A549 (cell line): Measurements from ENCODE around the gene CHST11. TPM values are rescaled to one million over a fixed set of nuclear protein-coding genes. Genes with fewer than 3 reads are reported as not detected.

Source experiments
- ATAC-seq, 2 experiments: fragments of 200-7000 bp in 1 of 2; fragments of >200 bp in 1 of 2; cut with Nextera tagmentation in 1 of 2; cut with Tn5 transposase in 1 of 2; 3 replicates each; pipeline versions ENCODE4 v1.8.0 to v1.9.1; 2018 to 2020; ENCODE audit warnings: mild to moderate bottlenecking in 1 of 2, moderate library complexity in 1 of 2
- CTCF ChIA-PET: fragments of 300-600 bp; sonication (Branson Sonifier 250); formaldehyde crosslinking; extraction: SDS; loops from one replicate; lab custom pipeline; 2021; ENCODE audit warnings: antibody characterized with exemption, inconsistent platforms; lab: Yijun Ruan, JAX
- POLR2A ChIA-PET: fragments of 350-600 bp; formaldehyde crosslinking; extraction: SDS; loops from one replicate; lab custom pipeline; 2021; ENCODE audit warnings: antibody characterized with exemption, inconsistent platforms; lab: Yijun Ruan, JAX
- DNase-seq, 2 experiments: peaks; one replicate each; pipeline versions ENCODE4 v3.0.0 to v3.0.0-alpha.2; 2011 to 2016; ENCODE audit warnings: low read depth in 1 of 2, low spot score in 1 of 2
- FAIRE-seq: peaks from 2 replicates; lab custom pipeline; 2011; peaks lifted over from hg19 to GRCh38; lab: Jason Lieb, UNC
- H3K27ac ChIP-seq, 2 experiments: fragments of >200 bp; sonication (Bioruptor Twin); formaldehyde crosslinking; 3 replicates each; pipeline ENCODE4 v1.5.1; 2016 to 2017
- H3K4me1 ChIP-seq: fragments of >200 bp; sonication (Bioruptor Twin); formaldehyde crosslinking; 3 replicates; pipeline ENCODE4 v1.6.1; 2016
- H3K4me2 ChIP-seq: fragments of >200 bp; sonication (Bioruptor Twin); formaldehyde crosslinking; 3 replicates; pipeline ENCODE4 v1.6.1; 2016
- H3K4me3 ChIP-seq: fragments of >200 bp; sonication (Bioruptor Twin); formaldehyde crosslinking; 3 replicates; pipeline ENCODE4 v1.5.1; 2016
- H3K9me3 ChIP-seq: fragments of >200 bp; sonication (Bioruptor Twin); formaldehyde crosslinking; 3 replicates; pipeline ENCODE4 v1.6.1; 2016
- BHLHE40 ChIP-seq: IDR thresholded peaks from 2 replicates; pipeline ENCODE4 v1.6.1; 2012; ENCODE audit warnings: low read depth, low read length, inconsistent platforms
- FOSL2 ChIP-seq, 2 experiments: fragments of 450-650 bp in 1 of 2; fragments of >200 bp in 1 of 2; sonication (Bioruptor Twin) in 1 of 2; formaldehyde crosslinking; IDR thresholded peaks; 2 replicates each; pipeline versions ENCODE4 v1.5.0 to v1.6.1; 2016 to 2020; ENCODE audit warnings: mild to moderate bottlenecking in 1 of 2, moderate library complexity in 1 of 2
- HDAC2 ChIP-seq: fragments of 200-600 bp; sonication (generic); IDR thresholded peaks from 2 replicates; pipeline ENCODE4 v1.6.1; 2016
- HOXA7 ChIP-seq: fragments of 250-450 bp; sonication (Bioruptor Pico); IDR thresholded peaks from 2 replicates; pipeline ENCODE4 v1.5.0; 2020; ENCODE audit warnings: mild to moderate bottlenecking, moderate library complexity
- HOXB5 ChIP-seq: fragments of 250-450 bp; sonication (Bioruptor Pico); IDR thresholded peaks from 2 replicates; pipeline ENCODE4 v1.5.0; 2020; ENCODE audit warnings: mild to moderate bottlenecking, moderate library complexity
- JUNB ChIP-seq: fragments of >200 bp; sonication (Bioruptor Twin); formaldehyde crosslinking; IDR thresholded peaks from 2 replicates; pipeline ENCODE4 v1.6.1; 2016
- RARB ChIP-seq: fragments of 250-450 bp; sonication (Bioruptor Pico); IDR thresholded peaks from 2 replicates; pipeline ENCODE4 v1.8.0; 2021; ENCODE audit warnings: mild to moderate bottlenecking, moderate library complexity
- RCOR1 ChIP-seq: fragments of 150-350 bp; IDR thresholded peaks from 2 replicates; pipeline ENCODE4 v1.6.1; 2014; ENCODE audit warnings: antibody characterized with exemption, low read length, low read depth
- REST ChIP-seq: fragments of 200-600 bp; sonication (generic); IDR thresholded peaks from 2 replicates; pipeline ENCODE4 v1.6.1; 2016; ENCODE audit warnings: antibody characterized with exemption, mild to moderate bottlenecking, moderate library complexity
- RNF2 ChIP-seq: fragments of 200-600 bp; sonication (generic); IDR thresholded peaks from 2 replicates; pipeline ENCODE4 v1.6.1; 2016; ENCODE audit warnings: low read depth, mild to moderate bottlenecking, antibody characterized with exemption, moderate library complexity, borderline replicate concordance
- SMC3 ChIP-seq: fragments of >200 bp; sonication (Bioruptor Twin); formaldehyde crosslinking; IDR thresholded peaks from 3 replicates; pipeline ENCODE4 v1.6.1; 2018; ENCODE audit warnings: inconsistent platforms
- TP53 ChIP-seq: fragments of 250-450 bp; sonication (Bioruptor Pico); IDR thresholded peaks from 2 replicates; pipeline ENCODE4 v1.5.0; 2021; ENCODE audit warnings: mild to moderate bottlenecking, moderate library complexity
- ZNF302 ChIP-seq: fragments of 250-450 bp; sonication (Bioruptor Pico); IDR thresholded peaks from 2 replicates; pipeline ENCODE4 v1.9.0; 2021; ENCODE audit warnings: inconsistent platforms, mild to moderate bottlenecking, moderate library complexity
- WGBS: methylation state at CpG from one replicate; pipeline ENCODE4 v1.1.6; 2017; ENCODE audit errors: missing lambda C conversion rate; 5-methylcytosine and 5-hydroxymethylcytosine counted together
- polyA plus RNA-seq, 4 experiments: library from polyadenylated mRNA; depleted of rRNA in 3 of 4; stranded (reverse); fragments of >200 nt; fragmentation: RNase III in 1 of 4; extraction: RNeasy Plus Mini Kit Qiagen cat#74134 plus additional on column Dnase treatment in 1 of 4; gene quantifications; 2 replicates in 3 of 4; 3 replicates in 1 of 4; pipeline ENCODE4 v1.2.3, GENCODE V29; 2011 to 2017
- TF ChIP-seq, protein P1 (sequence below): fragments of 250-450 bp; sonication (Bioruptor Pico); IDR thresholded peaks from 2 replicates; pipeline ENCODE4 v1.5.0; 2021; ENCODE audit warnings: mild to moderate bottlenecking, moderate library complexity, borderline replicate concordance

The CHST11 gene
- polyA plus RNA-seq, 2 of the 4 experiments (the other 2 are of a cell fraction) = 19.2 to 21.8 TPM

DNA sequence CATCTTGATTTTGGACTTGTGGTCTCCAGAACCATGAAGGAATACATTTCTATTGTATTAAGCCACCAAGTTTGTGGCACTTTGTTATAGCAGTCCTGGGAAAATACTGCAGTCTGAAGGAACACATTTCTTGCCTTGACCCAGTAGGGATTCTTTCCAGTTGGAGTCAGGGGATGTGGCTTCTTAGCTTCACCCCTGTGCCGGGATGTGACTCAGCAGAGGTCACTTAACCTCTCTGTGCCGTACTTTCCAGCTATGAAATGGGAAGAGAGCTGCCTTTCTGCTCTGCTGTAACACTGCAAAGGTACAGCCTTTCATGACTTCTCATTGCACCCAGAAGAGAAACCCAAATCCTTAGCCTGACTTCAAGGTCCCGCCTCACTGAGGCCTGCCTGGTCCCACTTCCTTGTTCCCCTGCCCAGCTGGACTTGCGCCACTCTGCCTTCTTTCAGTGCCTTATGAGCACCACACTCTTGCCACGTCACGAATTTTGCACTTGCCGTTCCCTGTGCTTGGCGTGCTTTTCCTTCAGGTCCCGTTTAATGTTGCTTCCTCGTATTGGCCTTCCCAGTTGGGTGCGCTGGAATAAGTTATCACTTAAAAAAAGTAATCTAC lies 24.2 kb downstream of the CHST11 start (continued):
- TF ChIP-seq BHLHE40 = no peak
- TF ChIP-seq TP53 (CRISPR knock-in tag) = no peak
- TF ChIP-seq ZNF302 (CRISPR knock-in tag) = no peak
- no peak for TF ChIP-seq HOXA7 (CRISPR knock-in tag)
- no peak for TF ChIP-seq HOXB5 (CRISPR knock-in tag)
- no peak for TF ChIP-seq SMC3
- no peak for TF ChIP-seq REST
- TF ChIP-seq RARB (CRISPR knock-in tag) = no peak

- no peak for DNase-seq
- ATAC-seq = no peak
- H3K4me1 ChIP-seq = peaks cover 11% of the 10 kb centered on the region
- WGBS = 78% methylated on average over 4 of the region's 4 CpGs
- TF ChIP-seq REST = no peak
- FAIRE-seq = no peak
- ChIA-PET CTCF (interaction anchor here (1.6 kb wide), 1 partner anchor 24 kb away, joined by 4 read pairs; no protein-coding TSS in a partner anchor), POLR2A (no interaction called here)
- H3K4me3 ChIP-seq = no peak overlapping the region
- no peak overlapping the region for H3K4me2 ChIP-seq
- H3K27ac ChIP-seq = no peak overlapping the region
- 0 out of 3 replicates have a peak, but pooled peaks cover 3% of the 10 kb centered on the region for H3K9me3 ChIP-seq
These were observed 25.4 kb downstream of the CHST11 start for GRCh38 chr12:104482113-104482512.

DNA sequence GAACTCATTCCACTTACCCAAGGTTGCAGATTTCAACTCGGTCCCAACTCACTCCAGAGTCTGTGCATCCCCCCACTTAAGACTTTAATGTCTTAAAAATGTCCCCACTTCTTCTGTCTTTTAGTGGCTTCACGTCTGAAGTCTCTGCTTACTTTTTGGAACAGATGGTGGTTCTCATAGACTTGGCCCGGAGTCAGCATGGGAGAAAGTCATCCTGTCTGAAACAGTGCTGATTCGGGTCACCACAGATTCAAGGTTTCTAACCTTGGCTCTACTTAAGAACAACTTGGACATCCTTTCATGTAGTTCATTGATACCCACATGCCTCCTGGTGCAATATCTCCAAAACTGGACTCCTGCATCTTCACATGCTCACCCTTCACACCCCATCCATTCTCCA lies 26.0 kb downstream of the CHST11 start:
- DNase-seq = no peak
- CTCF ChIA-PET = no interaction called here
- no peak for FAIRE-seq
- POLR2A ChIA-PET = no interaction called here
- Histone ChIP-seq H3K4me2 (no peak overlapping the region), H3K9me3 (0 out of 3 replicates have a peak, but pooled peaks cover 3% of the 10 kb centered on the region), H3K4me1 (peaks cover 17% of the 10 kb centered on the region), H3K27ac (no peak overlapping the region), H3K4me3 (no peak overlapping the region)
- 87% methylated on average over 4 of the region's 4 CpGs for WGBS
- no peak for TF ChIP-seq RCOR1
- no peak for TF ChIP-seq RNF2
- no peak for TF ChIP-seq HDAC2
- no peak for TF ChIP-seq JUNB
- no peak for TF ChIP-seq FOSL2 (IDR thresholded peaks at IDR 0.05)
- TF ChIP-seq FOSL2 (CRISPR knock-in tag; IDR thresholded peaks at IDR 0.05) = no peak
- TF ChIP-seq, protein P1, sequence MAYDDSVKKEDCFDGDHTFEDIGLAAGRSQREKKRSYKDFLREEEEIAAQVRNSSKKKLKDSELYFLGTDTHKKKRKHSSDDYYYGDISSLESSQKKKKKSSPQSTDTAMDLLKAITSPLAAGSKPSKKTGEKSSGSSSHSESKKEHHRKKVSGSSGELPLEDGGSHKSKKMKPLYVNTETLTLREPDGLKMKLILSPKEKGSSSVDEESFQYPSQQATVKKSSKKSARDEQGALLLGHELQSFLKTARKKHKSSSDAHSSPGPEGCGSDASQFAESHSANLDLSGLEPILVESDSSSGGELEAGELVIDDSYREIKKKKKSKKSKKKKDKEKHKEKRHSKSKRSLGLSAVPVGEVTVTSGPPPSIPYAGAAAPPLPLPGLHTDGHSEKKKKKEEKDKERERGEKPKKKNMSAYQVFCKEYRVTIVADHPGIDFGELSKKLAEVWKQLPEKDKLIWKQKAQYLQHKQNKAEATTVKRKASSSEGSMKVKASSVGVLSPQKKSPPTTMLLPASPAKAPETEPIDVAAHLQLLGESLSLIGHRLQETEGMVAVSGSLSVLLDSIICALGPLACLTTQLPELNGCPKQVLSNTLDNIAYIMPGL (CRISPR knock-in tag) = no peak
- no peak for ATAC-seq
